Osteocyte (in vitro differentiated cells): Measurements from ENCODE around the gene ZNF678. TPM values are rescaled to one million over a fixed set of nuclear protein-coding genes. Genes with fewer than 3 reads are reported as not detected.
A peak's percentile ranks its signal among the peaks of the same experiment; 100 is the strongest.
"Not testable (repeated sequence)": the region's sequence is repeated elsewhere in the genome, so short reads cannot be mapped to it uniquely, and the experiment has no call there.

Experiments used
- DNase-seq: peaks from one replicate; pipeline ENCODE4 v3.0.0; 2021; ENCODE audit warnings: mixed read lengths; ENCODE audit not compliant: unreplicated experiment; ENCODE audit errors: extremely low spot score
- H3K27ac Mint-ChIP-seq: one replicate; pipeline ENCODE4 v1.8.0; 2021; ENCODE audit warnings: mild to moderate bottlenecking, mixed read lengths; ENCODE audit not compliant: unreplicated experiment
- H3K27me3 Mint-ChIP-seq: one replicate; pipeline ENCODE4 v1.8.0; 2021; ENCODE audit warnings: mixed read lengths; ENCODE audit not compliant: unreplicated experiment
- H3K36me3 Mint-ChIP-seq: one replicate; pipeline ENCODE4 v1.8.0; 2021; ENCODE audit warnings: mixed read lengths; ENCODE audit not compliant: unreplicated experiment
- H3K4me1 Mint-ChIP-seq: one replicate; pipeline ENCODE4 v1.8.0; 2021; ENCODE audit warnings: mixed read lengths; ENCODE audit not compliant: unreplicated experiment
- H3K4me3 Mint-ChIP-seq: one replicate; pipeline ENCODE4 v1.8.0; 2021; ENCODE audit warnings: mild to moderate bottlenecking, moderate library complexity, mixed read lengths; ENCODE audit not compliant: unreplicated experiment
- H3K9me3 Mint-ChIP-seq: one replicate; pipeline ENCODE4 v1.8.0; 2021; ENCODE audit warnings: mixed read lengths; ENCODE audit not compliant: unreplicated experiment
- CTCF ChIP-seq: fragments of 200-600 bp; sonication (generic); IDR thresholded peaks from 2 replicates; pipeline ENCODE4 v1.5.0; 2021; ENCODE audit warnings: antibody characterized with exemption, mild to moderate bottlenecking, moderate library complexity
- total RNA-seq: library from RNA; stranded (reverse); gene quantifications from 2 replicates; pipeline ENCODE4 v1.2.1, GENCODE V29; 2021

The ZNF678 gene
- total RNA-seq, 1 donor from 2014 or later, result 6.9 TPM

GRCh38 chr1:227546598-227547309 is 16.6 kb upstream of the ZNF678 start:
- H3K4me1 Mint-ChIP-seq, result peaks cover 6% of the 10 kb centered on the region

GRCh38 chr1:227547310-227548118 is 15.8 kb upstream of the ZNF678 start:
- no peak for TF ChIP-seq CTCF
- no peak for DNase-seq
- Mint-ChIP-seq H3K9me3 (peaks cover 13% of the 10 kb centered on the region), H3K36me3 (peaks cover 2% of the 10 kb centered on the region), H3K27me3 (peaks cover 6% of the 10 kb centered on the region), H3K4me1 (peaks cover 6% of the 10 kb centered on the region), H3K27ac (no peak overlapping the region), H3K4me3 (no peak overlapping the region)

More at GRCh38 chr1:227546598-227547309, 16.6 kb upstream of the ZNF678 start:
- Mint-ChIP-seq H3K4me3 (no peak overlapping the region), H3K27me3 (peaks cover 3% of the 10 kb centered on the region), H3K9me3 (peaks cover 6% of the 10 kb centered on the region), H3K27ac (no peak overlapping the region), H3K36me3 (no peaks in the 10 kb centered on the region)
- TF ChIP-seq CTCF, result no peak
- DNase-seq, result peak; percentile 80

GRCh38 chr1:227548119-227548397 is 15.3 kb upstream of the ZNF678 start:
- peaks cover 10% of the 10 kb centered on the region for H3K27me3 Mint-ChIP-seq
- no peak overlapping the region for H3K4me3 Mint-ChIP-seq
- peaks cover 2% of the 10 kb centered on the region for H3K36me3 Mint-ChIP-seq
- TF ChIP-seq CTCF, result no peak
- H3K27ac Mint-ChIP-seq, result no peak overlapping the region
- H3K4me1 Mint-ChIP-seq, result peaks cover 2% of the 10 kb centered on the region
- H3K9me3 Mint-ChIP-seq, result peaks cover 17% of the 10 kb centered on the region
- no peak for DNase-seq

- no peak for DNase-seq
- H3K4me3 Mint-ChIP-seq, result no peak overlapping the region
- H3K27me3 Mint-ChIP-seq, result peaks cover 10% of the 10 kb centered on the region
- TF ChIP-seq CTCF, result no peak
- H3K4me1 Mint-ChIP-seq, result no peaks in the 10 kb centered on the region
- peaks cover 17% of the 10 kb centered on the region for H3K9me3 Mint-ChIP-seq
- H3K36me3 Mint-ChIP-seq, result peaks cover 2% of the 10 kb centered on the region
- H3K27ac Mint-ChIP-seq, result no peak overlapping the region
These were observed 14.9 kb upstream of the ZNF678 start for GRCh38 chr1:227548448-227548847.

DNA sequence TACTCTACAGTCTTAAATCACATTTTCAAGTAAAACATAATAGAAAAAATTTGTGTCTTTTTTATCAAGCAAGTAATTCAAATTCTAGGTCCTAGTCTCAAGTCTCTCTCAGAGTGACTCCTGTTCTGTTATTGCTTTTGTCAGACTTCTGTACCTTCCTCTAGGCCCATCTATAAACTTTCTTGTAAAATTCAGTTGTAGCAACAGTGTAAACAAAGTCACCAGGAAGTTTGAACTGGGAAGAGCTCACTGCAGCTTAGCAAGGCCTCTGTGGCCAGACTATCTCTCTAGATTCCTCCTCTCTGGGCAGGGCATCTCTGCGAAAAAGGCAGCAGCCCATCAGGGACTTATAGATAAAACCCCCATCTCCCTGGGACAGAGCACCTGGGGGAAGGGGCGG is 13.5 kb upstream of the ZNF678 start:
- H3K27me3 Mint-ChIP-seq, result peaks cover 10% of the 10 kb centered on the region

DNA sequence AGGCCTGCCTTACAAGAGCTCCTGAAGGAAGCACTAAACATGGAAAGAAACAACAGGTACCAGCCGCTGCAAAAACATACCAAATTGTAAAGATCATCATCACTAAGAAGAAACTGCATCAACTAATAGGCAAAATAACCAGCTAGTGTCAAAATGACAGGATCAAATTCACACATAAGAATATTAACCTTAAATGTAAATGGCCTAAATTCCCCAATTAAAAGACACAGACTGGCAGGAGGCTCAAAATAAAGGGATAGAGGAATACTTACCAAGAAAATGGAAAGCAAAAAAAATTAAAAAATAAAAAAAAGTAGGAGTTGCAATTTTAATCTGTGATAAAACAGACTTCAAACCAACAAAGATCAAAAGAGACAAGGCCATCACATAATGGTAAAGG is 11.5 kb upstream of the ZNF678 start:
- H3K27ac Mint-ChIP-seq, DNase-seq, H3K36me3 Mint-ChIP-seq, H3K4me3 Mint-ChIP-seq, H3K4me1 Mint-ChIP-seq, H3K27me3 Mint-ChIP-seq: not testable (repeated sequence)
- peaks cover 22% of the 10 kb centered on the region for H3K9me3 Mint-ChIP-seq

More for the DNA sequence above, 13.5 kb upstream of the ZNF678 start:
- Mint-ChIP-seq H3K36me3 (peaks cover 2% of the 10 kb centered on the region), H3K9me3 (peaks cover 22% of the 10 kb centered on the region), H3K4me3 (no peak overlapping the region), H3K4me1 (no peaks in the 10 kb centered on the region), H3K27ac (no peak overlapping the region)
- TF ChIP-seq CTCF, result no peak
- DNase-seq, result no peak
